Retinal pigment epithelial cell (primary cell): ENCODE data around the gene KANSL3.

Experiments
- DNase-seq: peaks from one replicate; pipeline ENCODE4 v3.0.0-alpha.2; 2010; ENCODE audit warnings: low read depth
- H3K4me3 ChIP-seq: 2 replicates; pipeline ENCODE4 v1.5.1; 2011; ENCODE audit warnings: mild to moderate bottlenecking, low read length, control low read depth, moderate library complexity
- CTCF ChIP-seq: conservative IDR thresholded peaks from 2 replicates; pipeline ENCODE4 v1.5.1; 2011; ENCODE audit warnings: low read depth, low read length, control low read depth, inconsistent platforms

The KANSL3 gene

GRCh38 chr2:96638144-96639121 is at the start of gene KANSL3:
Gene KANSL3, minus strand, starts transcription at chr2:96638312. Its CDS starts 1,177 bp downstream, at chr2:96637135.
- TF ChIP-seq CTCF: no peak
- peak; percentile 80 for DNase-seq
- peak within 1 kb of the TSS; percentile 72 for H3K4me3 ChIP-seq

- DNase-seq: no peak
- no peak for TF ChIP-seq CTCF
- no peak overlapping the region for H3K4me3 ChIP-seq
Measured at GRCh38 chr2:96687266-96687665, 49.2 kb upstream of the KANSL3 start.

- no peak for TF ChIP-seq CTCF
- H3K4me3 ChIP-seq: no peak overlapping the region
- DNase-seq: no peak
Measured at GRCh38 chr2:96685577-96686459, 47.7 kb upstream of the KANSL3 start.

- TF ChIP-seq CTCF: no peak
- no peak for DNase-seq
Measured at GRCh38 chr2:96684883-96685576, 46.9 kb upstream of the KANSL3 start.

DNA sequence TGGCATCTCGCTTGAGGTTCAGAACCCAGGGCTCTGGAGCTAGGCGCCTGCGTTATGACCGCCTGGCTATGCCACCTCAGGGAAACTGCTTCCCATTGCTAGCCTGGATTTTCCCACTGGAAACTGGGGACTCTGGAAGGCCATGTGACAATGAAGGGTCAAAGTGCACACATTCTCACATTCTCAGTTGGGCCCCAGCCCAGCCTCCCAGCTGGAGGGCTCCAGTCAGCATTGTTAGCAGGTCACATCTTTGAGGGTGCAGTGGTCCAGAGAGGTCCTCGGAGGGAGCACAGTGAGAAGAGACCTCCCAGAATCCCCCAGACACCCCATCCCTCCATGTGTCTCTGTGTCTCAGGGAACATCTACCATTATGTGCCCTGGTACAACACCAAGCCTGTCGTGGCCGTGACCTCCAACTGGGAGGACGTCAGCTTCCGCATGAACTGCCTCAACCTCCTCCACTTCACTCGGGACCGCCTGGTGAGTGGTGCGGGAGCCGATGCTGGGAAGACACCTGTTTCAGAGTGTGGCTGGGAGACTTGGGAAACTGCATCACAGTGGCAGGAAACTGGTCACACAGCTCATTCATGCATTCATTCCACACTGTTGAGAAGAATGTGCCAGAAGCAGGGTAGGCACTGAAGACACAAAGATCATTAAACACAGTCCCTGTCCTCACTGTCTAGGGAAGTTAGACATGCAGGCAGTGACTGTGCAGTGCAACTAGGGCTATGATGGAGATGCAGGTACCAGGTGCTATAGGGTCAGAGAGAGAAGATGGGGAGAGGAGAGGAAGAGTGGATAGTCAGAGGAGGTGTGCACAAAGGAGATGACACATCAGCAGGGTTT is 46.1 kb upstream of the KANSL3 start:
- no peak for DNase-seq
- no peak overlapping the region for H3K4me3 ChIP-seq
- no peak for TF ChIP-seq CTCF

More at GRCh38 chr2:96684883-96685576, 46.9 kb upstream of the KANSL3 start:
- no peak overlapping the region for H3K4me3 ChIP-seq

DNA sequence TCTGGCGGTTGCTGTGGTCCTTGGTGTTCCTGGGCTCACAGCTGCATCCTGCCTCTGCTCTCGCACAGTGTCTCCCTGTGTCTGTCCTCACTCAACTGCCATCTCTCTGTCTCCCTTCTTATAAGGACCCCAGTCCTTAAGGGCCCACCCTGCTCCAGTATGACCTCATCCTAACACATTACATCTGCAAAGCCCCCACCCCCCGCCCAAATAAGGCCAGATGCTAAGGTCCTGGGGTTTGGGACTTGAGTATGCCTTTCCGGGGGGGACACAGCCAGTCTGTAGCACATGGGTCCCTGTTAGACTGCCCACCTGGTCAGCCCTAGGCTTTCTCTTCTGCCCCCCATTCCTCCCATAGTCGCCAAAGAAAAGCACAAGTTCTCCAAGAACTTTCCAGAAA is 45.2 kb upstream of the KANSL3 start:
- DNase-seq: no peak
- TF ChIP-seq CTCF: no peak
- no peak overlapping the region for H3K4me3 ChIP-seq
